GM19463 (cell line): Measurements from ENCODE around the gene KLHL2.
"Not testable (repeated sequence)": the region's sequence is repeated elsewhere in the genome, so short reads cannot be mapped to it uniquely, and the experiment has no call there.

Experiments used
- ATAC-seq: cut with Tn5 transposase; IDR thresholded peaks from one replicate; pipeline ENCODE4 v1.9.1; 2021; ENCODE audit warnings: mild to moderate bottlenecking, moderate library complexity; ENCODE audit not compliant: unreplicated experiment

Gene KLHL2

DNA sequence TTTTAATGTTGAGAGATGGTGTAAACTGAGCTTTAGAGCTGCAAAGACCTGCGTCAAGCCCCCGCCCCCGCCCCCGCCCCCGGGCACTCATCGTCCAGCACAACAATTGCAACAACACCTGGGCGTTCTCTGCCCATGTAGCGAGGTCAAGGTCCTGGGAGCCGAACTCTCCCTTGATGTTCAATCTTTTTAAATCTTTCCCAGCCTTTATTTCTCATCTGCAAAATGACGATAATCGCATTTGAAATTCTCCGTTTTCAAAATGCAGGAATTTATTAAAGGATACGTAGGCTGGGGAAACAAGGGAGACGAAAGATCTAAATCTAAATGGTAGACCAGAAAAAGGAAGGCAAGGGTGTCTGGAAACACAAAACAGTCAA lies 119.5 kb downstream of the KLHL2 start:
- no peak for ATAC-seq

DNA sequence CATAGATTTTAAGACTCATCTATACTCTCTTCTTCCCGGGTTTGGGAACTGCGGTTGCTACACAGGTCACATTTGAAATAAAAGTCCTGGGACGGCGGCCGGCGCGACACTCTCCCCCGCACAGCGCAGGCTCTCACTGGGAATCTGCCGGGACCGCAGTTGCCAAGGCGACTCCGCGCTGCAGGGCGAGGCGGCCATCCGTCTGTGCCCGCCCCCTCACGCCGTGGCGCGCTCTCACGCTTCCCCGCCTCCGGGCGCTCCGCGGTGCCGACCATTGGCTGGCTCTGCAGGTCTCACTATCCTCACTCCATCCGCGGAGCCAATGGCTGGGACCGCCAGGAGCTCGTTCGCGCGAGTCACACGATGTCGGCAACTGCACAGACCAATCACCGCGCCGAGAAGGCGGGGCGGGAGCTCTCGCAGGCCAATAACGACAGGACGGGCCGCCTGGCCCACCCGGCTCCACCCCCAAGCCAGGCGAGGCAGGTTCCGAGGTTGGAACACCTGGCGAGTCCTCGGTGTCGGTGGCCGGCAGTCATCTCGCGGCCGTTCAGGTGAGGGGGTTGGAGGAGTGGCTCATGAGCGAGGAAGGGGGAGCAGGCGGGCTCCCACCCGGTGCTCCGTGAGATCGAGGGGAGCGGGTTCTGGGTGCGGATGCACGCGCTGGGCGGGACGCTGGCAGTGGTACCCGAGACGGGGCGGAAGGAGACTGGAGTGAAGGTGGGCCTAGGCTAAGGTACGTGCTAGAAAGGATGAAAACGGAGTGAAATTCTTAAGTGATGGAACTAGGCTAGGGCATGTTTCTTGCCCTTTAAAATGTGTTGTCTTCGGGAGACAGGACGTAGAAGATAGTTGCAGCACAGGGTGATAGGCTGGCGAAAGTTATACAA lies 120.1 kb downstream of the KLHL2 start, which contains the start of gene MSMO1:
Gene MSMO1 (plus strand): TSS at position 459 of the 890 bp plus-strand sequence. CDS start 5,702 bp downstream, outside the sequence.
- peak; percentile 94 for ATAC-seq

DNA sequence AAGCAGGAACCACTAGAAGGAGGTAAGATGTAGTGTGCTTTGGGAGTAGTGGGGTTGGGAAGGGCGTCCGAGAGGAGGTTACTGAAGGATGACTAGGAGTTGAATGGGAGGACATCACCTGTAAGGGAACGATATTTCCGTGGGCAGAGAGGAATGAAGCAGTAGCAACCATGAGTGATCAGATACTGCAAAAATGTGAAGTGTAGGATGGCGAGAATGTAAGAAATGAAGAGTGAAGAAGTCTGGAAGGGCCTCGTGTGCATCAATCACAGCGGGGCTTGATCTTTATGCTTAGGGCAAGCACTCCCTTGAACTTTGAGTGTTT lies 120.7 kb downstream of the KLHL2 start:
- no peak for ATAC-seq

DNA sequence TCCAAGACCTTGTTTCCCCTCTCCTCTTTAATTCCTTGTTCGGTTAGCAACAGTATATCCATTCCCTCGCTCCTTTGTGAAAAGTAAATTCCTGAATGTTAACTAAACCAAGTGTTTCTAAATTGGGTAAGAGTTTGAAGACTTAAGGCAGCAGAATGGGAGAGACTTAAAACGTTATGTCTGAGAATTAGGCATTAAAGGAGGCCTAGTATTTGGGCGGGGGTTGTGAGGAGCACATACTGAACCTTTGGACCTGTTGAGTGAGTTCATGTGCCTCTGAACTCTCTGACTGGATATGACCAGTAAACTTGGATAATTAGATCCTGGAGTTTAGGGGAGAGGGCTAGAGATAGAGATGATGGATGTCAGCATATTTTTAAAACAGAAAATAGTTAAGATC lies 121.3 kb downstream of the KLHL2 start:
- ATAC-seq, result no peak

DNA sequence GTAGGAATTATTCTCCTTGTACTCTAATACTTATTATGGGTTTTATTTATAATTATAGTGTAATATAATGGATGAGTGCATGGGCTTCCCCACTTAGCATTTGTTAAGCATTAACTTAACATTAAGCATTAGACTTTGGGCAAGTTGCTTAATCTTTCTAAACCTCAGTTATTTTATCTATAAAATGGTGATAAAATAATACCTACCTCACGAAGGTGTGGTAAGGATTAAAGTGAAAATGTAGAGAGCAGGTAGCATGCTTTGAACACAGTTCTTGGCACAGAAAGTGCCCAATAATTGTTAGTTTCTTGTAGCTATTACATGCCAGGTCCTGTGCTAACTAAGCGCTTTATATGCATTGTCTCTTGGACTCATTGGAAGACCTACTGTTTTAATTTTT lies 122.7 kb downstream of the KLHL2 start:
- ATAC-seq, result no peak

DNA sequence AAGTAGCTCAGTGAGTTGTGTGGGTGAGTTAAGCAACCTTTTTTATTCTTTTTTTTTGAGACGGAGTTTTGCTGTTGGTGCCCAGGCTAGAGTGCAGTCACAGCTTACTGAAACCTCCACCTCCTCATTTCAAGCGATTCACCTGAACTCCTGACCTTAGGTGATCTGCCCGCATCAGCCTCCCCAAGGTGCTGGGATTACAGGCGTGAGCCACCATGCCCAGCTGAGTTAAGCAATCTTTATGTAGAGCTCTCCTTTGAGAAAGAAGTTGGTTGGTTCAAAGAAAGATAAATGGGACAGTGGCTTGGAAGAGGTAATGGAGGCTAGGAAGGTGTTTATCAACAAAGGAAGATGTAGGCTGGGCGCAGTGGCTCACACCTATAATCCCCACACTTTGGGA lies 123.3 kb downstream of the KLHL2 start:
- ATAC-seq, result no peak

DNA sequence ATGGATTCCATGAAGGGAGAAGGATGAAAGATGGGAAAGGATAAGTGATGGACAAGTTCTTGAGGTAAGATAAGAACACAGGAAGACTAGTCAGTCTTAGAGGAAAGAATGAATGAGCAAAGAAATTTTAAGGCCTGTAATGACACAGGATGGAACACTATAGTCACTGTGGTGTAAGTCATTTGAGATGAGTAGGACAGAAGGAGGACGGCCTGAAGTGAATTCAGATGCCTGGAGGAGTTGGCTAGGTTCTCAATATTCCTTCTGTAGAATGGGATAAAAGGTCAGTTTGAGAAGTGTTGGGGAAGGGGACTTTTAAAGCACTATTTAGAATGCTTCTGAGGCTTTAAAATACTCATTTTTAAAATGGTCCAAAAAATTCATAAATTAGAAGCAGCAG lies 124.0 kb downstream of the KLHL2 start:
- no peak for ATAC-seq

DNA sequence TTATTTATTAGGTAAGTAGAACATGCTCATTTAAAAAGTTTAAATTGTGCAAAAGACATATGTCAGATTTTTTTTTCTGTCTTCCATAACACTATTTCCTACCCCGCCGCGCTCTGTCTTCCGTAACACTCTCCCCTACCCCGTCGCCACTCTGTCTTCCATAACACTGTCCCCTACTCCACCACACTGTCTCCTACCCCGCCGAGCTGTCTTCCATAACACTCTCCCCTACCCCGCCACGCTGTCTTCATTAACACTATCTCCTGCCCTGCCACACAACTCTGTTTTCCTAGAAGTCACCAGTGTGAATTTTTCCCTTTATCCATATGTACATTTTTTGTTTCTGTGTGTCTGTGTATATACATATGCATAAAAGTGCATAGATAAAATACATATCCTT lies 124.5 kb downstream of the KLHL2 start:
- no peak for ATAC-seq

DNA sequence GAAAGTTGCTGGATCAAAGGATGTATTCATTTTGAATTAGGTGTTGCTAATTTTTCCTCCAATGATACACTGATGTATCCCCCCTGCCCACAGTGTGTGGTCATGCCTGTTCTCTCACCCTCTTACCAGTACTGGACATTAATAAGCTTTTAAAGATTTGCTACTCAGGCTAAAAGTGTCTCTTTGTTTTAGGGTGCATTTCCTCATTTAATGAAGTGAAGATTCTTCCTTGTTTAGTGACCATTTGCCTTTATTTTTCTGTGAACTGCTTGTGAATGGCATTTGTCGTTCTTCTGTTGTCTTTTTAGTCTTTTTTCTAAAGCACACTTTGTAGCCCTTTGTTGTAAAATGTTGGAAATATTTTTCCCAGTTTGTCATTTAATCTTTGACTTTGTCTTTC lies 125.1 kb downstream of the KLHL2 start:
- no peak for ATAC-seq

DNA sequence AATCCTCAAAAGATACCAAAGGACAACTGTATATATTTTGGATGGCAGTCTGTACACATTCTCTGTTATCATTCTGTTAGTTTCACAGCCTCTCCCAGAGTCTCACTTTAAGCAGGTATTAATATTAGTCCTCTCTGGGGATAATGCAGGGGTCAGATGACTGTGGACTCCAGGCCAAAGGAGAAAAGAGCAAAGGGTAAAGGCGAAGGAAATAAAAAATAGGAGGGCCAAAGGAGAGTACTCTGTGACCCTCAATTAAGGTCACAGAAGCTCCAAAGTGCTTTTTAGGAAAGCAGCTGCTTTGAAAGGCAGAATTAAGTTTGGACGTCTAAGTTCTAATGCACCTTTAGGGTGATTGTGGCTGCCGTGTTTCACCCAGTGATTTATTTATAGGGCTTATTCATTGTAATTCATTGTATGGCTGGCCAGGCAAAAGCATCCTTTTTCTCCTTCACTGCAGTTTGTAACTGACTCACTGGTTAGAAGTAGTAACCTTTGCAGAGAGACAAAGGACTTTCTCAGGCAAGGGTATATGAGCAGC lies 127.9 kb downstream of the KLHL2 start:
- ATAC-seq, result no peak

DNA sequence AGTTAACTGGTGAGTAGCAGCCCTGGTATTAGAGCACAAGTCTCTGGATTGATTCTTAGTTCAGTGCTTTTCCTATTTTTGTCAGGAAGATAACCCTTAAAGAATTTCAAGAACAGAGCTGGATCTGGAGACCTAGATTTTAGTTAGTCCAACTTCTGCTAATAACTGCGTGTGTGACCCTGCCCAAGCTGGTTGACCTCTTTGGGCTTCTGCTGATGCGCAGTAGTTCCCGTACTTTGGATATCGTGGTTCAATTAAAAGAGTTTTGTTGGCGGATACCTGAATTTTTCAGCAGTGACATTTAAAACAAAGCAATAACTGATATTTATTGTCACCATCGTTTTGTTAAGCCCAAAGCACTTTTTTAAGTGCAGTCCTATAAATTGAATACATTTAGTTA lies 129.4 kb downstream of the KLHL2 start:
- ATAC-seq, result no peak

DNA sequence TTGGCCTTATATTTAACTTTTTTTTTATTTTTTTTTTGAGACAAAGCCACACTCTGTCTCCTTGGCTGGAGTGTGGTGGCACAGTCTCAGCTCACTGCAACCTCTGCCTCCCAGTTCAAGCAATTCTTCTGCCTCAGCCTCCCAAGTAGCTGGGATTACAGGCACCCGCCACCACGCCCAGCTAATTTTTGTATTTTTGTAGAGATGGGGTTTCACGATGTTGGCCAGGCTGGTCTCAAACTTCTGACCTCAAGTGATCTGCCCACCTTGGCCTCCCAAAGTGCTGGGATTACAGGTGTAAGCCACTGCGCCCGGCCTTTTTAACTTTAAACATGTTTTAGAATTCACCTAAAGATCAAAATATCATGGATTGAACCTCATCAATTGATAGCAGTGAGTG lies 135.0 kb downstream of the KLHL2 start:
- not testable (repeated sequence) for ATAC-seq

DNA sequence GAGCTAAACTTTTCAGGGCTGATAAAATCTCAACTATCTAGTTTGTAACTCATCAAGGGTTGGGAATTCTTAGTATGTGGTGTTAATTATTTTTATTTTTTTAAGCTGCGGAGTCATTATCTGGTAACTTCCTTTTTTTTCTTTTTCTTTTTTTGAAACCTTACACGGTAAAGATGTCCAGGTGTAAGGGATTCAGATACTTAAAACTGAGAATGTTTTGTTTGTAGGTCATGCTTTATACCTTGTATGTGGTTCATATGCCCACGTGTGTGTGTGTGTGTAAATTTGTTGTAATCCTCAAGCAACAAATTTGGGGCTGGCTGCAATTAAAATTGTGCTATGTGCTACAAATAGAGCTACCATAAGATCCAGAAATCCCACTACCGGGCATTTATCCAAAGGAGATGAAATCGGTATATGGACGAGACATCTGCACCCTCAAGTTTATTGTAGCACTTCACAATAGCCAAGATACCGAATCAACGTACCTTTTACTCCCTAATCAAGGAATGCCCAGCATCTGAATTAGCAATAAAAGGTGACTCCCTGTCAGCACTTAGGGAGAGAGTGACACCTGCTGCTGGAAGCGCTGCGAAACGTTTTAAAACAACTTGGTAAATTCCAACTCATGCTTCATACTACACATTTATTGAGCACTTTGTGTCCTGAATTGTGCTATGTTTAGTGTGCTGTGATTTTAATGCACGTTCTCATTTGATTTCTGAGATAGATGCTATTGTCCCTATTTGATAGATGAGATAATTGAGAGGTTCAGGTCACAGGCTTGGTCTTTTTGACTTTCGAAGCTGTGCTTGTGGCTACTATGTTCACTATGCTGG lies 136.2 kb downstream of the KLHL2 start:
- no peak for ATAC-seq

DNA sequence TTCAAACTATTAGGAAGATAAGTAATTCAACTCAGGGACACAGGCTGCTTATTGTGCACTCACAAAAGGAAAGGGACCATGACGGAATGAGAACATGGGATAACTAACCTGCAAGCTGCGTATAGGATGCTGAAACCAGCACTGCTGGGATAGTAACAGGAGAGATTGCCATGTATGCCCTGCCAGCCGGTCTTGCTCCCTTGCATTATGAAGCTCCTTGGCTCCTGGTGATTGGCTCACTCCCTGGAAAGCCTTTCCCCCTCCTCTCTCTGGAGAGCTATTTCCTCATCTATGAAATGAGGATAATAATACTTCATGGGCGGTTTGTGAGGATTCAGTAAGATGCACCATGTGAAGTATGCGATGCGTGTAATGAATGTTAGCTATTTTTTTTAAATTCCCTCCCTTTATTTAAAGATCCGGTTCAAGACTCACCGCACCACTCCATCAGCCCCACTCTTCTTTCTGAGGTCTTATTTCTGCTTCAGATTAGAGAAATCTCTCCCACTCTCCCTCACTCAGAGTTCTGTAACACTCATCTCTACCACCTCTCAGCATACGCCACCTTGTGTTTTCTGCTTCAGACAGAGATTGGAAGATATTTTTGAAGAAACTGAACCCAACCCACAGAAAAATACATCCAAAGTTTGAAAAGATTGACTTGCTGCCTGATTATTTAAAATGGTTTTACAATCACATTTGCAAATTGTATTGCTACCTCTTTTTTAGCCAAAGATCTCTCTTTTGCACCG lies 138.5 kb downstream of the KLHL2 start:
- ATAC-seq, result no peak

DNA sequence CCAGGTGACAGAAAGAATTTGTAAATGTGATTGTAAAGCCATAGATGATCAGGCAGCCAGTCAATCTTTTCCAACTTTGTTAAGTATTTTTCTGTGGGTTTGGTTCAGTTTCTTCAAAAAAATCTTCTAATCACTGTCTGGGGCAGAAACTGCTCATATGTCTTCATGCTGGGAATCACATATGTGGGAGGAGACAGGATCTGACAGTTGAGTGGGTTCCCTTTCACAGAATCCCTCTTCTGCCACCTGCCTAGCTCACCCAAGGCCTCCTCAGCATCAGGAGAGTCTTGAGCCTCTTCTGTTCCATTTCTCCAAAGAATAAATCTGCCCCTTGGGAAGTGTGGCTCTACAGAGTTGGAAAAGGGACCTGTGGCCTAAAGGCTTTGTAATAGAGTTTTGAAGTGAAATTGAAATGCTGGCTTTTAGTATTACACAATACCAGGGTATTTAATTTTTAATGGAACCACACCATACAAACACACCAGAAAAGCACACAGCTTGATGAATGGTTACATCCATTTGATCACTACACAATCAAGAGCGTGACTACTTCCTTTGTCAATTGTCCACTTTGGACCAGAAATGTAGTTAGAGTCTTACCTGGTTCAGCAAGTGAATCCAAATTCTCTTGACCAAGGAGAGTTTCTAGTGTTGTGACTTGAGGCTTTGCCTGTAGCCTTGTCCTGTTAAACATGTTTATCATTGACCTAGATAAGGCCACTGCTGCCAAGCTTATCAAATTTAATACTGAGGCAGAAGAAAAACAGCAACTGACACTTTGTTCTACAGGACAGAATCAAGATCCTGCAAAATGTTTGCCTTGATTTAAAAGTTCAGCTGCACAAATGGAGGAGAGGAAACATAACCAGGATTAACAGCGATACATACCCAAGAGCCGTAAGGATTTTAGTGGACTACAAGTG lies 140.5 kb downstream of the KLHL2 start:
- no peak for ATAC-seq

DNA sequence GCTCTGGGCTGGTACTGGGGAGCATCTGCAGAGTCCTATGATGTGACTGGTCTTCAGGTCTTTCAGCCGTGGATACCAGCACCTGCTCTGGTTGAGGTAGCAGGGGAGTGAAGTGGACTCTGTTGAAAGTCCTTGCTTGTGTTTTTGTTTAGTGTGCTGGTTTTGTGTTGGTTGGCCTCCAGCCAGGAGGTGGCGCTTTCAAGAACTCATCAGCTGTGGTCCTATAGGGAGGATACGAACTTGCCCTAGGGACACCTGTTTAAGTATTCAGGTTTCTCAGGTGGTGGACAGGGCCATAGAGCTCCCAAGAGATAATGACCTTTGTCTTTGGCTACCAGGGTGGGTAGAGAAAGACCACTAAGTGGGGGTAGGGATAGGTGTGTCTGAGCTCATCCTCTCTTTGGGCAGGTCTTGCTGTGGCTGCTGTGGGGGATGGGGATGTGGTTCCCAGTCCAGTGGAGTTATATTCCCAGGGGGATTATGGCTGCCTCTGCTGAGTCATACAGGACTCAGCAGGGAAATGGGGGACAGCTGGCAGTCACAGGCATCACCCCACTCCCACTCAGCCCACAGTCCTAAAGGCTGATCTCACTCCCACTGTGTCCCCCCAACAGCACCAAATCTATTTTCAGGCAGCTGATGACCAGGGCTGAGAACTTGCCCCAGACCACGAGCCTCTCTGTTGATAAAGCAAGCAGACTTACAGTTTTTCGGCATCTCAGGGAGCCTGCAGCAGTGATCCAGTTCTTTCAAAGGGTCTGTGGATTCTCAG lies 144.2 kb downstream of the KLHL2 start:
- ATAC-seq, result no peak

DNA sequence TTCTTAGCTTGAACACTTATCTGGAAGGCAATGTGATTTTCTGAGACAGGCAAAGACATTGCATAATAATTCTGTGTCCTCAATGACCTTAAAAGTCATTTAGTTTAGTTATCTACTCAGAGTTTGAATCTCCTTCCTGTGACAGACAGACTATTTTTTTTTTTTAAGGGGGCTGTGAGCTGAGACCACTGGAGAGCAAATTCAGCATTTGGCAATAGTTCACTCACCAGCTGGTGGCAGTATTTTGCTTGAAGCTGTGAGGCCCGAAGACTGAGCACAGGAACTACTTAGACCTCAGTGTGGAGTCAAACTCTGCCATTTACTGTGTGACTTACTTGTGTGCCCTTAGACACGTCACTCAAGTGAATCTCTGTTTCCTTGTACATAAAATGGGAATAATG lies 148.5 kb downstream of the KLHL2 start:
- ATAC-seq, result peak; percentile 55

DNA sequence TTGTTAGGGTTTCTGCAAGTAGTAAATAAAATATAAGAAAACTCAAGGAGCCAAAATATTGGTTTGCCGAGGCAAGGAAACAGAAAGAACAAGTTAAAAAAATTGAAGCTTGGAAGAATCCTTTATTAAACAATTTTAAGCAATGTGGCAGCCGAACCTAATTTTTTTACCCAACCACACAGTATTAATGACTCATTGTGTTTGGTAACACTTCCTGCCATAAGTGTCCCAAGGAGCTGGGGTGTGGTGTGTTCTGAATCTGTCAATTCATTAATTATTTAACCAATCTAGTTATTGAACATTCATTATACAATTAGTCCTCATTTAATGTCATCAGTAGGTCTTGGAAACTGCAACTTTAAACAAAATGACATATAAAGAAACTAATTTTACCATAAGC lies 152.1 kb downstream of the KLHL2 start:
- ATAC-seq, result no peak

DNA sequence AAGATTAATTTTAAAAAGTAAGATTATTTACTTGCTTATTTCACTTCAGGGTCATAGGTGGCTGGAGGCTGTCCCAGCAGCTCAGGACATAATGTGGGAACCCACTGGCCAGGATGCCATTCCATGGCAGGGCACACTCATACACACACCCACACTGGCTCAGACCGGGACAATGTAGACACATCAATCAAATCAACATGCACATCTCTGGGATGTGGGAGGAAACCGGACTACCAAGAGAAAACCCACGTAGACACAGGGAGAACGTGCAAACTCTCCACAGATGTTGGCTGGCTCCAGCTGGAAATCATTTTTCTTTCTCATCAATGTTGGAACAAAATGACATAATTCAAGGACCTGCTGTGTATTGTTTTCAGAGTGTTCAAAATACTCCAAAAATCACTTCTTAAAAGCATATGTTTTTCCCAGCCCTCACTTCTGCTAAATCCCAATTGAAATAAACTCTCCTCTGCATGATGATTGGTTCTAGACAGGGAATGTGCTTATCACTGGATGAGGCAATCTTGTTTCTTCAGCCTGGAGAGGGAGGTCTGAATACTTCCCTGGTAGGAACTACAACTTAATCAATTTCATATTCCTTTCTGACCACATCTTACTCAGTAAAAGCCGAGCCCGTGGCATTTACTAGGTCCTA lies 152.8 kb downstream of the KLHL2 start:
- no peak for ATAC-seq
